Measurements from ENCODE around the gene SEPTIN11.

SEPTIN11 gene

GRCh38 chr4:76950956-76951671 is 1.6 kb downstream of the SEPTIN11 start:
- Histone ChIP-seq H3K4me1 (peaks cover 43% of the 10 kb centered on the region), H3K4me2 (peak overlapping the region; percentile 97), H4K20me1 (peaks cover 68% of the 10 kb centered on the region), H3K4me3 (peak overlapping the region; percentile 91), H3K9ac (peak overlapping the region; percentile 93), H3K27ac (peak overlapping the region; percentile 94), H3K36me3 (peaks cover 19% of the 10 kb centered on the region; the same call in 1 of the 2 replicates), H3K27me3 (no peaks in the 10 kb centered on the region), H3K9me3 (no peaks in the 10 kb centered on the region)
- no peak for TF ChIP-seq Cebpa-rat (IDR thresholded peaks at IDR 0.05)

GRCh38 chr4:76951672-76952010 is 2.1 kb downstream of the SEPTIN11 start:
- TF ChIP-seq Cebpa-rat (IDR thresholded peaks at IDR 0.05) = no peak
- H4K20me1 ChIP-seq = peaks cover 73% of the 10 kb centered on the region
- no peak overlapping the region for H3K27ac ChIP-seq
- no peaks in the 10 kb centered on the region for H3K9me3 ChIP-seq
- peaks cover 24% of the 10 kb centered on the region; the same call in 1 of the 2 replicates for H3K36me3 ChIP-seq
- no peaks in the 10 kb centered on the region for H3K27me3 ChIP-seq
- H3K9ac ChIP-seq = peak overlapping the region; percentile 93; the same call in 1 of the 2 replicates
- H3K4me2 ChIP-seq = peak overlapping the region; percentile 97
- peaks cover 43% of the 10 kb centered on the region for H3K4me1 ChIP-seq
- H3K4me3 ChIP-seq = peak overlapping the region; percentile 91

DNA sequence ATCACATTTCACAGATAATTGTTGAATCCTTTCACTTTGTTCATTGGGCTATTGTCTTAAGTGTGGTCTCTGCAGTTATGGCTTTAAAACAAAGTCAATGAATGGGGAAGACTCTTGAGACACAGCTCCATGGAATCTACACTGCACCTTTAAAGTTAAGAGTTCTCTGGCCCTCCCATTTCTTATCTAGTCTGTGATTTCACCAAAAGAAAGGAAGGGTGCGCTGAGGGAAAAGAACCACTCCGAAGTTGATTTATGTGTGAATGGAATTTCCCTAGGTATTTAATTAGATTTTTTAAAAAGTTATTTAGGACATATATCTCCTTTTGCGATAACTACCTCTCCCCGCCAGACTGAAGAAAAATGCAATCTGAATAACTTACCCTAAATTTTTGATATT is 2.5 kb downstream of the SEPTIN11 start:
- Histone ChIP-seq H3K4me3 (peak overlapping the region; percentile 91; the same call in 1 of the 2 replicates), H3K27me3 (no peaks in the 10 kb centered on the region), H3K36me3 (peaks cover 22% of the 10 kb centered on the region; the same call in 1 of the 2 replicates), H3K9ac (no peak overlapping the region), H3K9me3 (no peaks in the 10 kb centered on the region), H4K20me1 (peaks cover 72% of the 10 kb centered on the region), H3K27ac (no peak overlapping the region), H3K4me2 (peak overlapping the region; percentile 97), H3K4me1 (peaks cover 39% of the 10 kb centered on the region)
- no peak for TF ChIP-seq Cebpa-rat (IDR thresholded peaks at IDR 0.05)

- no peak overlapping the region for H3K4me3 ChIP-seq
These were observed 3.4 kb downstream of the SEPTIN11 start for GRCh38 chr4:76952656-76953582.

GRCh38 chr4:76953956-76954355 is 4.4 kb downstream of the SEPTIN11 start:
- H3K27me3 ChIP-seq = no peaks in the 10 kb centered on the region
- no peak overlapping the region for H3K4me3 ChIP-seq
- H3K9ac ChIP-seq = no peak overlapping the region
- peaks cover 79% of the 10 kb centered on the region for H4K20me1 ChIP-seq
- H3K27ac ChIP-seq = no peak overlapping the region
- H3K4me1 ChIP-seq = peaks cover 23% of the 10 kb centered on the region
- no peak overlapping the region for H3K4me2 ChIP-seq
- H3K36me3 ChIP-seq = peaks cover 32% of the 10 kb centered on the region
- no peak for TF ChIP-seq Cebpa-rat (IDR thresholded peaks at IDR 0.05)
- H3K9me3 ChIP-seq = no peaks in the 10 kb centered on the region

More at GRCh38 chr4:76952656-76953582, 3.4 kb downstream of the SEPTIN11 start:
- Histone ChIP-seq H3K27ac (no peak overlapping the region), H3K9ac (no peak overlapping the region), H3K4me1 (peaks cover 30% of the 10 kb centered on the region), H3K27me3 (no peaks in the 10 kb centered on the region), H4K20me1 (peaks cover 71% of the 10 kb centered on the region), H3K4me2 (peak overlapping the region; percentile 97), H3K9me3 (no peaks in the 10 kb centered on the region), H3K36me3 (peaks cover 25% of the 10 kb centered on the region)
- no peak for TF ChIP-seq Cebpa-rat (IDR thresholded peaks at IDR 0.05)

DNA sequence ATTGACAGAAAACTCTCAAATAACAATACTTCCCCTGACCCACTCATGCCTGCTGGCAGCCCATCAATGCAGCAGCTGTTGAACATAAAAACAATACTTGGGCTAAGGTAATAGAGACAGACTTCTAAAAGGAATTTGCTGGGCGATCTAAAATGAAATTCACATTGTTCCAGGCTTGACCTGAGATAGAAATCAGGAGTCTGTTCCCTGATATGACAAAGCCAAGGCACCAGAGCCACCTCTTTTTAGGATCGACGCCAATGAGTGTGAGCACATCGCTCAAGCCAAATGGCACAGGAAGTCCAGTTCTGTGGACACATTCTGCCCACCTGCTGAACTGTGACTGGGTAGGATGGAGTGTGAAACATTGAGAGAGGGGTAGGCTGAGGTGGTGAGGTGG is 4.9 kb downstream of the SEPTIN11 start:
- no peaks in the 10 kb centered on the region for H3K9me3 ChIP-seq
- H3K4me2 ChIP-seq = no peak overlapping the region
- TF ChIP-seq Cebpa-rat (IDR thresholded peaks at IDR 0.05) = no peak
- no peak overlapping the region for H3K9ac ChIP-seq
- H3K36me3 ChIP-seq = peaks cover 34% of the 10 kb centered on the region
- H4K20me1 ChIP-seq = peaks cover 84% of the 10 kb centered on the region
- H3K27ac ChIP-seq = no peak overlapping the region
- H3K4me3 ChIP-seq = no peak overlapping the region
- no peaks in the 10 kb centered on the region for H3K27me3 ChIP-seq
- peaks cover 23% of the 10 kb centered on the region for H3K4me1 ChIP-seq

GRCh38 chr4:76955182-76955581 is 5.6 kb downstream of the SEPTIN11 start:
- H3K36me3 ChIP-seq = peaks cover 34% of the 10 kb centered on the region
- peaks cover 23% of the 10 kb centered on the region for H3K4me1 ChIP-seq
- H4K20me1 ChIP-seq = peaks cover 88% of the 10 kb centered on the region
- H3K4me2 ChIP-seq = no peak overlapping the region
- H3K27ac ChIP-seq = no peak overlapping the region
- no peak overlapping the region for H3K9ac ChIP-seq
- H3K4me3 ChIP-seq = no peak overlapping the region
- no peak for TF ChIP-seq Cebpa-rat (IDR thresholded peaks at IDR 0.05)
- no peaks in the 10 kb centered on the region for H3K27me3 ChIP-seq
- H3K9me3 ChIP-seq = no peaks in the 10 kb centered on the region

DNA sequence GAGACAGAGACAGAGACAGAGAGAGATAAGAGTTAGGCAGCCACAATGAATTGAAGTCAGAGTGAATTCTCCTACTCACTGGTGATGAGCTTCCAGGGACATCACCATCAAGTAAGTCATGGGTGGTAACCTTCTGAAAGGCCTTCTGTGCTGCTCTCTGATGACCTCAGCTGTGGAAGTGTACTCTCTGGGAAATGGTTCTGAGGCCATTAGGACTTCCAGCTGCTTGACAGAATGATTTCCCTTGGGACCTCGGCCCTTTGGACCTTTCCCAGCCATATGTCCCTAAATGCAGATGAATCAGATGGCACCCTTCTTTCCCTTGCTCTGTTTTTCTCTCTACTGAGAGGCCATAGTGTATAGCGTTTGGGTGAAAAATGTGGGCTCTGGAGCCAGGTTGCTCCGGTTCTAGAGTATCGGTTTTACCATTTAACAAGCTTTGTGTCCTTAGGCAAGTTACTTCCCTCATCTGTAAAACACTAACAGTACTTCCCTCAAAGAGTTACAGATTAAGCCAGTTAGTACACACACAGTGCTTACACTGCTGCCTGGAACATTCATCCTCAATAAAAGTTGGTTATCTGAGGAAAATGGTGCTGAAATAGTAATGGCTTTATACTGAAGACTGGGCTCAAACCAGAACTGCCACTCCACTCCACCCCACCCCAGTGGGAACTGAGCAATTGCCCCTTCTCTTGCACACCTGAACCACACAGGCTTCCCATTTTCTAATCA is 7.6 kb downstream of the SEPTIN11 start:
- Histone ChIP-seq H3K9me3 (no peaks in the 10 kb centered on the region), H3K36me3 (peaks cover 34% of the 10 kb centered on the region), H3K4me3 (no peak overlapping the region), H4K20me1 (peaks cover 92% of the 10 kb centered on the region), H3K27me3 (no peaks in the 10 kb centered on the region), H3K9ac (no peak overlapping the region), H3K4me1 (peaks cover 11% of the 10 kb centered on the region), H3K27ac (no peak overlapping the region), H3K4me2 (no peak overlapping the region)
- TF ChIP-seq Cebpa-rat (IDR thresholded peaks at IDR 0.05) = no peak

GRCh38 chr4:76958891-76959290 is 9.3 kb downstream of the SEPTIN11 start:
- peaks cover 79% of the 10 kb centered on the region for H4K20me1 ChIP-seq
- H3K27ac ChIP-seq = no peak overlapping the region
- peaks cover 34% of the 10 kb centered on the region for H3K36me3 ChIP-seq
- no peaks in the 10 kb centered on the region for H3K4me1 ChIP-seq
- no peak overlapping the region for H3K4me3 ChIP-seq
- H3K27me3 ChIP-seq = no peaks in the 10 kb centered on the region
- H3K9me3 ChIP-seq = 0 out of 2 replicates have a peak, but pooled peaks cover 7% of the 10 kb centered on the region
- H3K4me2 ChIP-seq = no peak overlapping the region
- TF ChIP-seq Cebpa-rat (IDR thresholded peaks at IDR 0.05) = no peak
- no peak overlapping the region for H3K9ac ChIP-seq

All from BLaER1 (cell line).